ENCODE results near the gene MEAF6.
A peak's percentile ranks its signal among the peaks of the same experiment; 100 is the strongest.

DNA sequence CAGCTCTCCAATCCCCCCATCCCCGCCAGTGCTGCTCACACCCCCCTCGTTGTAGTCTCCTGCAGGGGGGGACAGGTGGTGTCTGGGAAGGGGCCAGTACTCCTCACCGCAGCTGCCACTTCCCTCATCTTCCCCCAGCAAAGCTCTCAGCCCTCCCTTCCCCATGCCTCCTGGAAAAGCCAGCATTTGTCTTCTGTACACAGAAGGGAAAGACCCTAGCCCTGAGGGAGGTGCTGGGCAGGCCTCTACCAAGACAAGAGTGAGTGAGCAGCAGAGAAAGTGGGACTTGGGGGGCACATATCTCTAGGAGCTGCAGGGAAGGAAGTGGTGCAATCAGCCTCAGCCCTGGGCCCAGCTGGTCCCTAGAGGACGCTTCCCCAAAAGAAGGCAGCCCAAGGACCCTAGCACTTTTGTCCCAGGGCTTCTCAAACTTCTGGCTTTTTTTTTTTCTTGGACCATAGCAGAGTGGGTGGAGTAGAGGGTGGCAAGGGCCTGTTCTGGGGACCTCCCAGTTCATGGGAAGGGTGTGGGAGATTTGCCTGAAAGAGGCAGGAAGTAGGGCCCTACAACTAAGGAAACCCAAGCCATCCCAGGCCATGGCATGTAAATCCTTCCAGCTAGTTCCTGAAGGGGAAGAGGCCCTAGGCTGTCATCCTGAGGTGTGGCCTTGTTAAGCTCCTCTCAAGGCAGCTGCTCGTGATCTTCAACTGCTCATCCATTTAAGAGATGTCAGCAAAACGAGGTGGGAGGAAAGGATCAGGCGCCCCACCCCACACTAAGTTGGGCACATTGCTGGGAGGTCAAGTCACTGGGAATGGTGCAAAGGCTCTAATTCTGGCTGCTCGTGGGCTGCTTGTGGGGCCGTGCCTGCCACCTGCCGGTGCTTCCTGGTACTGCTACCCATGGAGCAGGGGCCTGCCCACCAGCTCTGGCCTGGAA lies 27.6 kb downstream of the MEAF6 start:
- TF ChIP-seq RAD21 (IDR thresholded peaks at IDR 0.05) (peak; percentile 92 to 96), HNF4A (conservative IDR thresholded peaks at IDR 0.05) (no peak), YY1 (IDR thresholded peaks at IDR 0.05) (no peak), SP1 (IDR thresholded peaks at IDR 0.05) (no peak), TAF1 (conservative IDR thresholded peaks at IDR 0.05) (no peak), REST (IDR thresholded peaks at IDR 0.05) (no peak), JUND (IDR thresholded peaks at IDR 0.05) (no peak), HNF4G (IDR thresholded peaks at IDR 0.05) (no peak)
- TF ChIP-seq, protein P1, sequence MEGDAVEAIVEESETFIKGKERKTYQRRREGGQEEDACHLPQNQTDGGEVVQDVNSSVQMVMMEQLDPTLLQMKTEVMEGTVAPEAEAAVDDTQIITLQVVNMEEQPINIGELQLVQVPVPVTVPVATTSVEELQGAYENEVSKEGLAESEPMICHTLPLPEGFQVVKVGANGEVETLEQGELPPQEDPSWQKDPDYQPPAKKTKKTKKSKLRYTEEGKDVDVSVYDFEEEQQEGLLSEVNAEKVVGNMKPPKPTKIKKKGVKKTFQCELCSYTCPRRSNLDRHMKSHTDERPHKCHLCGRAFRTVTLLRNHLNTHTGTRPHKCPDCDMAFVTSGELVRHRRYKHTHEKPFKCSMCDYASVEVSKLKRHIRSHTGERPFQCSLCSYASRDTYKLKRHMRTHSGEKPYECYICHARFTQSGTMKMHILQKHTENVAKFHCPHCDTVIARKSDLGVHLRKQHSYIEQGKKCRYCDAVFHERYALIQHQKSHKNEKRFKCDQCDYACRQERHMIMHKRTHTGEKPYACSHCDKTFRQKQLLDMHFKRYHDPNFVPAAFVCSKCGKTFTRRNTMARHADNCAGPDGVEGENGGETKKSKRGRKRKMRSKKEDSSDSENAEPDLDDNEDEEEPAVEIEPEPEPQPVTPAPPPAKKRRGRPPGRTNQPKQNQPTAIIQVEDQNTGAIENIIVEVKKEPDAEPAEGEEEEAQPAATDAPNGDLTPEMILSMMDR (IDR thresholded peaks at IDR 0.05; ENCODE audit: low read depth, low read length, missing input control), result peak; percentile 99
- TF ChIP-seq, protein P2, sequence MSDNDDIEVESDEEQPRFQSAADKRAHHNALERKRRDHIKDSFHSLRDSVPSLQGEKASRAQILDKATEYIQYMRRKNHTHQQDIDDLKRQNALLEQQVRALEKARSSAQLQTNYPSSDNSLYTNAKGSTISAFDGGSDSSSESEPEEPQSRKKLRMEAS (IDR thresholded peaks at IDR 0.05), result no peak
- TF ChIP-seq, protein P3, sequence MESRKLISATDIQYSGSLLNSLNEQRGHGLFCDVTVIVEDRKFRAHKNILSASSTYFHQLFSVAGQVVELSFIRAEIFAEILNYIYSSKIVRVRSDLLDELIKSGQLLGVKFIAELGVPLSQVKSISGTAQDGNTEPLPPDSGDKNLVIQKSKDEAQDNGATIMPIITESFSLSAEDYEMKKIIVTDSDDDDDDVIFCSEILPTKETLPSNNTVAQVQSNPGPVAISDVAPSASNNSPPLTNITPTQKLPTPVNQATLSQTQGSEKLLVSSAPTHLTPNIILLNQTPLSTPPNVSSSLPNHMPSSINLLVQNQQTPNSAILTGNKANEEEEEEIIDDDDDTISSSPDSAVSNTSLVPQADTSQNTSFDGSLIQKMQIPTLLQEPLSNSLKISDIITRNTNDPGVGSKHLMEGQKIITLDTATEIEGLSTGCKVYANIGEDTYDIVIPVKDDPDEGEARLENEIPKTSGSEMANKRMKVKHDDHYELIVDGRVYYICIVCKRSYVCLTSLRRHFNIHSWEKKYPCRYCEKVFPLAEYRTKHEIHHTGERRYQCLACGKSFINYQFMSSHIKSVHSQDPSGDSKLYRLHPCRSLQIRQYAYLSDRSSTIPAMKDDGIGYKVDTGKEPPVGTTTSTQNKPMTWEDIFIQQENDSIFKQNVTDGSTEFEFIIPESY (IDR thresholded peaks at IDR 0.05), result no peak
